ENCODE results near the gene ARHGAP25.

- TF ChIP-seq POLR2AphosphoS5 (IDR thresholded peaks at IDR 0.05; ENCODE audit: borderline replicate concordance, low read depth, low read length) = no peak
- no peak for TF ChIP-seq EZH2 (IDR thresholded peaks at IDR 0.05)
Observed at GRCh38 chr2:68776124-68776523, 41.5 kb downstream of the ARHGAP25 start.

Data from SK-N-MC (cell line).